NCI-H2227 treated with DMSO at 0.1 percent for 48 hours (cell line): Measurements from ENCODE around the gene LRRC8C.

Experiments used
- DNase-seq: peaks from one replicate; lab custom pipeline; 2025; lab: John Stamatoyannopoulos, UW

LRRC8C gene

DNA sequence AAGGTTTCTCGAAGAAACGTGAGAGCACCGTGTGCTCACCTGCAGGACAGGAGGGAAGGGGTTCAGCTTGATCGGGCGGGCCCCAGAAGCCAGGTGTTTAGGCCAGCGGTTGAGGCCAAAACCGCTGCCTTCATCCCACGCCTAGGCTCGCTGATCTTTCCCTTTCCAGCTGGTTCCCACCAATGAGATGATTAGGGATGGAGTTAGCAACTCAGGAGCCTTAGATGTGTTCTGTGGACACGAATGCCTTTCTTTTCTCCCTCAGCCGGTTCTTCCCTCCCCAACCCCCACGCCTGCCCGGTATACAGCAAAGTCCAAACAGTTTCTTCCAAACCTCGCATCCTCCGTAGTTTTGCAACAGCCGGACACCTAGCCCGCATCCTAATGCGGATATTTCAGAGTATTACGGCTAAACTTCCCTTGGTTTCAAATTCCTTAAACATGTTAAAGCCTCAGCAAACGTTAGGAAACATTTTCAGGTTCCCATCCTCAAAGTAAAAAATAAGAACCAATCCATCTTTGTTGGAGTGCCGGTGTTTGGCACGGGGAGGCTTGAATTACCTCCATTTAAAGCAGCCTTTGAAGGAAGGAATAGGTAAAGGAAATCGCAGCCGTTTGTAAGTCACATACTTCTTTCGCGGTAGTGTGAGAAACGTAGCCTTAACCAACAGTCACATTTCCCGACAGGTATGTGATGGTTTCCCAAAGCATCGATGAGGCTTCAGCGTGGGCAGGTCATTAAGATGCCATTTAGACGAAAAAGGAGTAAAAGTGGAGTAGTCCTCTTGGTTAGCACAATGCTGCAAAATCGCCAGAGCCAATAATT lies 1.1 kb downstream of the LRRC8C start:
- peak; percentile 65 for DNase-seq

- no peak for DNase-seq
Measured at GRCh38 chr1:89635825-89636815, 3.2 kb downstream of the LRRC8C start.

DNA sequence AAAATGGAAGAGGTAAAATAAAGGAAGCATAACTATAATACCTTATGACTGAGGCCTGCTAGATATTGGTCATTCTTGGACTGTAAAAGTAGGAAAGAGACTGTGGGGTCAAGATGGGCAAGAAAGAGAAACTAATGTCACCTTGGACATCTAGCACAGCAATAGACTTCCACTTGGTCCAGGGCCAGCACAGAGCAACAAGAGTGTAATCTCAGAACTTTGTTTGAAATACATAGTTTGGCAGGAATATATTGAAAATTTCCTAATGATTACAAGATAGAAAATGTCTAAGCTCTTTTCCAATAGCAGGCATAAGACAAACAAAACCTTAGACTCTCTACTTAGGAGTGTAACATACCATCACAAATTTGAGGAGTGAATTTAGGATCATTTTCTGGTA lies 4.6 kb downstream of the LRRC8C start:
- DNase-seq, result no peak

DNA sequence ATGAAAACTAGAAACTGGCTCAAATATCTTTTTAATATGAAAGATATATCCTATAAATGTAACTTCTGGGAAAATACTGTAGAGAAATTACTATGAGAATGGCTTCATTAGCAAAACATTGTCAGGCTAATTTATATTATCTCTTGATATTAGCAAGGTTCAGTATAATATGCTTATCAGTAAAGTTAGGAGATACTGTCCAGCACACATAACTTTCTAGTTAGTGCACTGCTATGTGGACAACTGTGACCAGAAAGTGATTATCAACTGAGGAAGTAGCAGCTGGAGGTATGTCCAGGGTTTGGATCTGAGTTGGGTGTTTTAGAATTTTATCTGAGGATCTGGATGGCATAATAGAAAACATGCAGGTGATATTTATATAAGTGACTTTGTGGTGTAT lies 7.5 kb downstream of the LRRC8C start:
- no peak for DNase-seq

GRCh38 chr1:89641781-89642180 lies 8.9 kb downstream of the LRRC8C start:
- DNase-seq, result no peak

DNA sequence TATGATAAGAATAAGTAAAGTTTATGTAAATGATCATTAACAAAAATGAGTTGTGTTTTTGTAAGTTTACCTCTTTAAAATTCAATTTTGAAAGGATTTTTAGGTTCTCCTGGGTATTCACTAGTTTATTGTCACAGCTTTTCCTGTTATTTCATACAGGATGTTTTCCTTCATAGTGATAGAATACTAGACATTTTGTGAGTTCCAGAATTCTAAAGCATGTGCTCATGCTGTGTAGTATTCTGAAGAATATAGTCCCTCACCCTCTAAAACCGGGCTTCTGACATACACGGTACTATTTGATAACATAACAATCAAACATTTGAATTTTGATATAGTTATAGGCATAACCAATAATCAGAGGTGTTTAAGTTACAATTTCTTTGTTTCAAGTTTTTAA lies 10.7 kb downstream of the LRRC8C start:
- DNase-seq, result no peak

DNA sequence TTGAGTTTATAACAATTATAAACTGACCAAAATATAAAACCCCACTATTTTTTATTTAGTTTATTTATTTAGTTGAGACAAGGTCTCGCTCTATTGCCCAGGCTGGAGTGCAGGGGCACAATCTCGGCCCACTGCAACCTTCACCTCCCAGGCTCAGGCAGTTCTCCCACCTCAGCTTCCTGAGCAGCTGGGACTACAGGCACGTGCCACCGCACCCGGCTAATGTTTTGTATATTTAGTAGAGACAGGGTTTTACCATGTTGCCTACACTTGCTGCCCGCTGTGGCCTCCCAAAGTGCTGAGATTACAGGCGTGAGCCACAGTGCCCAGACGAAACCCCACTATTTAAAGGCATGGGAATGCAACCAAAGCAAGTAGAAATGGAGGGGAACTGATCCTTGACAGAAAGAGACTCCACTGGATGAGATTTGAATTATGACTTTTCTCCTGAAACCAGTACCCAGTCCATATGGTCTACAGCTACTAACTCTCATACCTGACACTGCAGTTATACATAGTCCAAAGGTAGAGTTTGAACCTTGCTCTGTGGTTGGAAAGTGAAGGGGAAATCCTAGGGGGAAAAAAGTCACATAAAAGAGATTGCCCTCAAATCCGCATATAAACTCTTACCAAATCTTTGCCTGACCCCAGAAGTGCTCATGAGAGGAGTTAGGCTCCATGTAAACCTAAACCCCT lies 11.3 kb downstream of the LRRC8C start:
- no peak for DNase-seq

DNA sequence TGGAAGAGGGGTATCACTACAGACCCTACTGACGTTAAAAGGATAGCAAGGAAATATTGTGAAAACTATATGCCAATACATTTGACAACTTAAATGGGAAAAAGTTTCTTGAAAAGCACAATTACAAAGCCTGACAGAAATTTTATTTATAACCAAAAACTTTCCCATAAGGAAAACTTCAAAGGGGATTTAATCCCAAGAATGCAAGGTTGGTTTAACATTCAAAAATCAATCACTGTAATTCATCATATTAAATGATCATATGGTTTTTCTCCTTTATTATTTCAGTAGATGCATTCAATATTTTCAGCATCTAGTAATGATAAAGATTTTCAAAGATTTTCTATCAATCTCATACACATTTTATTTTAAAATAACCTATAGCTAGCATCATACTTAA lies 13.3 kb downstream of the LRRC8C start:
- no peak for DNase-seq

DNA sequence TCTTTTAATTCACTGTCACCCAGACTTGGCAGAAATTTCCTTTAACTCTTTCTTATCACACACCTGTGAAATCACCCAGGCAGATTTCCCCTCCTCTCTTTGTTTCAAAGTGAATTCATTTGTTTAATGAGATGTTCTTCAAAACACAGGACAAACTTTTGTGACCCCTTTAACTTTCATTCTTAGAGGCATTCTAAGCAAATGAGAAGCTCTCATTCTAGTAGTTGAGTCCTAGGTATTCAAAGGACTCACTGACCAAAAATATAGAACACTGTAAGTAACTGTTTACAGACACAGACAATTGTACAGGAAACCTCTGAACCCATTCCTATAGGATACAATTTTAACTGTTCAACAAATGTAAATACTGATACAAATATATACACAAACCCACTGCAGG lies 16.9 kb downstream of the LRRC8C start:
- no peak for DNase-seq

DNA sequence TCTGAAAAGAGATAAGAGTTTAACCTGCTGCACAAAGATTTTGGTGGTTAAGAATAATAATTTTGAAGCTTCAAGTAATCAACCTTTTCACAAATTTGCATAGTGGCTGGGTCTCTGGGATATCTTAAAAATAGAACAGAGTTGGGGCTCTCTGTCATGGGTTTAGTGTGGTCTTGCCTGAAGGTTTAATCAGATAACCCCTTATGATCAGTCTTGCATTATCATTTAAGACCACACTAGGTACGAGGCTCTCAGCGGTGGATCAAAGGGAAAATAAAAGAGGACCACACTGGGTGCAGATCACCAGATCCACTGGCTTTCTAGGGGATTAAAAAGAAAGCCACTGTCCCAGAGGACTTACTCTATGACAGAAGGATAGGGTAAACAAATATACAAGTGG lies 19.5 kb downstream of the LRRC8C start:
- no peak for DNase-seq

DNA sequence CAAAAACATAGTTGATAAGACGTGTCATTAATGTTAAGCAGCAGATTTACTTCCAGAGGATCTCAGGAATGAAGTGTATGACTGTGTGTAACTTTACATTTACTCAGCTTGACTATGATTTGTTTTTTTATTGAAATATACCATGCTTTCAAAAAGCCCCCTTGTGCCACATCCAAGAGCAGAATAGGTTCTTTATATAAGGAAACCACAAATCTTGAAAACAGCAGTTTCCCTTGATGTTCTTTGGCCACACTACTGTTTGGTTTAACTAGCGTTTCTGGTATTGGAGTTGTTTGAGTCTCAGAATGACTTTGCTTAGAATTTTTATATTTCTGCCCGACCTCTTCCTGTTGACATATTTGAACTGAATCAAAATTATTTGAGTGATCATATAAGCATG lies 25.0 kb downstream of the LRRC8C start:
- DNase-seq, result no peak

- DNase-seq, result no peak
Measured at GRCh38 chr1:89659322-89660081, 26.6 kb downstream of the LRRC8C start.

- no peak for DNase-seq
Measured at GRCh38 chr1:89660224-89661061, 27.5 kb downstream of the LRRC8C start.

DNA sequence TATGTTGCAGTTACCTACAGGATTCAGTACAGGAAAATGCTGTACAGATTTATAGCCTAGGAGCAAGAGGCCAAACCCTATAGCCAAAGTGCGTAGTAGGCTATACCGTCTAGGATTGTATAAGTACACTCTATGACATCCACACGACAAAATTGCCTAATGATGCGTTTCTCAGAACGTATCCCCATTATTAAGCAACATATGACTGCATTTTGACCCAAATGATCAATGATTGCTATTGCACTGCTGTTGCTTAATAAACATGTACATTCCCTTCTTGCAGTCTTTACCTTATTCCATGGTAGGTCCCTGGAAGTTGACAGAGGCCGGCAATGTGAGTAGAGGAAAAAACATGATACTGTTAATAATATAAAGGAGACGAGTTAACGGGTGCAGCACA lies 33.0 kb downstream of the LRRC8C start:
- no peak for DNase-seq

DNA sequence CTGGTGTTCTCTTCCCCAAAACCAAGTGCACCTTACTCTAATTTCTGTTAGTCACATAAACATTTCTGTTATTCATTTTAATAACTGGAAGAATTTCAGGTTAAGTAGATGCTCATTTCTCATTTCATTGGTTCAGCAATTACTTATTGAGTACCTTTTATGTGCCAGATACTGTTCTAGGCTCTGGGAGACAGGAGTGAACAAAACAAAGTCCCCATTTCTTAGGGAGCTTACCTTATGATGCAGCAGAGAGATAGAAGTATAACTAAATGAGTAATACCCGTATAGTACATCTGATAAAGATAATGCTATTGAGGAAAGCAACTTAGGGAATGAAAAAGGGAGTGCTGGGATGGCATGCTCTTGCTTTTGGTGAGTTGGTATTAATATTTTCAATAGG lies 33.7 kb downstream of the LRRC8C start:
- DNase-seq, result no peak

DNA sequence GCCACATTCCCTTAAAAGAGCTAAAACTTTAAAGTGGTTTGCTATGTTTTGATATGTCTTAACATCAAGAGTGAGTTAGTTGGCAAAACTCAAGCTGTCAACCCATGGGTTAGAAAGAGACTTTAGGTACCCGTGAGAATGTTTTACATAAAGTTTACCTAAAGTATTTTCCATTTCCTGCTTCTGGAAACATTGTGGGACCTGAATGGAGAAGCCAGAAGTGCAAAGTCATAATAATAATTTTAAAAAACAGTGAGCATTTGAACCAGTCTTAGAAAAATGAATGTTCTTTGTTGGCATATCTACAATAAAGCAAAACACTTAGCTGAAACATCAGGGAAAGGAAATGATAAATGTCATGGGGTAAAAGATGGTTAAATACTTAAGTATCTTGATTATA lies 34.8 kb downstream of the LRRC8C start:
- no peak for DNase-seq

GRCh38 chr1:89668961-89669360 lies 36.0 kb downstream of the LRRC8C start:
- no peak for DNase-seq

DNA sequence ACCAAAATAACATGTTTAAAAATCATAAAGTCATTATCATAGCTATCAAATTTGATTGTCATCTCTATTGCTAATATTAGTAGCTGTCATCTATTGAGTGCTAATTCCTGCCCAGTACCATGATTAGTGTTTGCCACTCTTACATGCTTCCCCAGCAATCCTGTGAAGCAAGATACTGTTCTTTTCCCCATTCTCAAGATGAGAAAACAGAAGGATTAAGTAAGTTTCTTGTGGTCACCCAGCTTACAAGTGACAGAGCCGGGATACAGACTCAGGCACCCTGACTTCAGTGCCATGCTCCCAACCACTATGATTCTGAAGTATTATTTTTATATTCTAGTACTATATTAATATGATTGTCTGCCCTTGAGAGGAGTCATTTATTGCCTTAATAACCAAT lies 36.5 kb downstream of the LRRC8C start:
- no peak for DNase-seq

DNA sequence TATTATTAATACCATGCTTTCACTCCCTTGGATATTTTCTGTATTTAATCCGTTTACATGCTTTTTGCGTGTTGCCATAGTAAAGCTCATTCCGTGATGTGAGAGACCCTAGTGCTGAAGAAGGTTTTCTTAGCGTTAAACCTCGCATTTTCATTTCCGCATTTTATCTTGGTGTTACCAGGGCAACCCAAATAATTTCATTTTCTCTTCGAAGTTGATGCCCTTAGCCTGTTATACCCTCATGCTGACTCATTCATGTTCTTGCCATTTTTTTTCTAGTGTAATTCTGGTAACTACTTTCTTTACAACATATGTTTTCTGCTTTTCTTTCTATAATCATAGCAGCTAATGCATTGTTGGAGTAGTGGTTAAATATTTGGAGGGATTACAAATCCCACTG lies 37.2 kb downstream of the LRRC8C start:
- DNase-seq, result no peak

- DNase-seq, result no peak
Measured at GRCh38 chr1:89670711-89671110, 37.8 kb downstream of the LRRC8C start.
